Colon (tissue), 2 donors: ENCODE results near the gene ZNF324.
"Not testable (repeated sequence)": the region's sequence is repeated elsewhere in the genome, so short reads cannot be mapped to it uniquely, and the experiment has no call there.

Experiments
- FAIRE-seq: peaks from 2 replicates; lab custom pipeline; 2012; peaks lifted over from hg19 to GRCh38; lab: Jason Lieb, UNC
- donor health status: control.
- donor health status: control.

ZNF324 gene

DNA sequence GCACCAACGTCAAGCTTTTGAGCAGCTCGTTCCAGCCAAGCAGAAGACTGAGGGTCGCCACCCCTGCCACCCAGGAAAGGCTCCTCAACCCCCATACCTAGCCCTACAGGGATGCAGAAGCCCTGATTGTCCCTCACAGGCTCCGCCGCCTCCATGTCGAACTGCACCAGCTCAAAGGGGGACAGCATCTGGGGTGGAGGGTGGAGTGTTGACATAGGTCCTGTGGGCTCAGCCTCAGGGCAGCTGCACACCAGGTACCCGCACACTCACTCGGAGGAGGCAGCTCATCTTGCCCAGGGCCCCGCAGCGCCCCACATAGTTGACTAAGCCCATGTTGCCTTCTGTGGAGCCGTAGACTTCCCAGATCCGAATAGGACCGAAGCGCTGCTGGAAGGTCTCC is 33.4 kb downstream of the ZNF324 start:
- FAIRE-seq: no peak

DNA sequence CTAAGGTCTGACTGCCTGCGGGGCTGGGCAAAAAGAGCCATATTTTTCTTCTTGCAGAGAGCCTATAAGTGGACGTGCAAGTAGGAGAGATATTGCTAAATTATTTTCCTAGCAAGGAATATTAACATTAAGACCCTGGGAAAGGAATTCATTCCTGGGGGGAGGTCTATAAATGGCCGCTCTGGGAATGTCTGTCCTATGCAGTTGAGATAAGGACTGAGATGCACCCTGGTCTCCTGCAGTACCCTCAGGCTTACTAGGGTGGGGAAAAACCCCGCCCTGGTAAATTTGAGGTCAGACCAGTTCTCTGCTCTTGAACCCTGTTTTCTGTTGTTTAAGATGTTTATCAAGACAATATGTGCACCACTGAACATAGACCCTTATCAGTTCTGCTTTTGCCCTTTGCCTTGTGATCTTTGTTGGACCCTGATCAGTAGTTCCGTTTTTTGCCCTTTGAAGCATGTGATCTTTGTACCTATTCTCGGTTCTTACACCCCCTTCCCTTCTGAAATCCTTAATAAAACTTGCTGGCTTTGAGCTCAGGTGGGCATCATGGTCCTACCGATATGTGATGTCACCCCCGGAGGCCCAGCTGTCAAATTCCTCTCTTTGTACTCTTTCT is 40.8 kb downstream of the ZNF324 start:
- FAIRE-seq: not testable (repeated sequence)

DNA sequence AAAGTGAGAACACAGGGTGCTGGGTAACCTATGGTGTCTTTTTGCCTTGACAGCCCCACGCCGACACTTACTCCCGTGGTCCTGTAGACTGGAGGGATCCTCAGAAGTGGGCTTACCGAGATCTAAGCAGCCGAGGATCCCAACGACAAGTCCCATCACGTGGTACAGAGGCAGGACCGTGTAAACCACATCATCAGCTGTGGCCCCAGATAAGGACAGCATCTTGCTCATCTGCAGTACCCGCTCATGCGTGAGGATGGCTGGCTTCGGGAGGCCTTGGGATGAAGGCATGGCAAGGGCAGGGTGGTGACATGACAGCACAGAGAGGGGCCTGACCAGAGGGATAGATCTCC is 42.8 kb downstream of the ZNF324 start:
- FAIRE-seq: no peak

DNA sequence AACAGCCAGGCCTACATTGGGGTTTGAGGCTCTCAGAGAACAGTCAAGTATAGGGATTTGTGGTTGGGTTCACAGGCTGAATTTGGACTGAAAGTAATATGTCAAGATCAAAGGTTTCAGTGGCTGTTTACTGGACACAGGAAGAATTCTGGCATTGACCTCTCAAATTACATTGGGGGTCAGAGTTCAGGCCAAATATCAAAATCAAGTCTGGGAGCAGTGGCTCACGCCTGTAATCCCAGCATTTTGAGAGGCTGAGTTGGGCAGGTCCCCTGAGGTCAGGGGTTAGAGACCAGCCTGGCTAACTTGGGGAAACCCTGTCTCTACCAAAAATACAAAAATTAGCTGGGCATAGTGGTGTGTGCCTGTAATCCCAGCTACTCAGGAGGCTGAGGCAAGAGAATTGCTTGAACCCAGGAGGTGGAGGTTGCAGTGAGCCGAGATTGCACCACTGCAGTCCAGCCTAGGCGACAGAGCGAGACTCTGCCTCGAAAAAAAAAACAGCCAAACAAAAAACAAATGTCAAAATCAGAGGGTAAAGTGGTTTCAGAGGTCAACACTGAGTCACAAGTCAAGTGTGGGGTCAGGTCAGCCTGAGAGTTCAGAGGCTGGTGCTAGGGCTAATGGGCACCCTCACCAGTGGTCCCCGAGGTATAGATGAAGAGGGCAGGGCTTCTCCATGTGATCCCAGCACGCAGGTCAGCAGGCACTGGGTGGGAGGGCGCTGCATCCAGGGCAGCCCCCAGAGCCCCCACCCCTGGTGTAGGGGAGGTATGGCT is 43.4 kb downstream of the ZNF324 start:
- no peak for FAIRE-seq

DNA sequence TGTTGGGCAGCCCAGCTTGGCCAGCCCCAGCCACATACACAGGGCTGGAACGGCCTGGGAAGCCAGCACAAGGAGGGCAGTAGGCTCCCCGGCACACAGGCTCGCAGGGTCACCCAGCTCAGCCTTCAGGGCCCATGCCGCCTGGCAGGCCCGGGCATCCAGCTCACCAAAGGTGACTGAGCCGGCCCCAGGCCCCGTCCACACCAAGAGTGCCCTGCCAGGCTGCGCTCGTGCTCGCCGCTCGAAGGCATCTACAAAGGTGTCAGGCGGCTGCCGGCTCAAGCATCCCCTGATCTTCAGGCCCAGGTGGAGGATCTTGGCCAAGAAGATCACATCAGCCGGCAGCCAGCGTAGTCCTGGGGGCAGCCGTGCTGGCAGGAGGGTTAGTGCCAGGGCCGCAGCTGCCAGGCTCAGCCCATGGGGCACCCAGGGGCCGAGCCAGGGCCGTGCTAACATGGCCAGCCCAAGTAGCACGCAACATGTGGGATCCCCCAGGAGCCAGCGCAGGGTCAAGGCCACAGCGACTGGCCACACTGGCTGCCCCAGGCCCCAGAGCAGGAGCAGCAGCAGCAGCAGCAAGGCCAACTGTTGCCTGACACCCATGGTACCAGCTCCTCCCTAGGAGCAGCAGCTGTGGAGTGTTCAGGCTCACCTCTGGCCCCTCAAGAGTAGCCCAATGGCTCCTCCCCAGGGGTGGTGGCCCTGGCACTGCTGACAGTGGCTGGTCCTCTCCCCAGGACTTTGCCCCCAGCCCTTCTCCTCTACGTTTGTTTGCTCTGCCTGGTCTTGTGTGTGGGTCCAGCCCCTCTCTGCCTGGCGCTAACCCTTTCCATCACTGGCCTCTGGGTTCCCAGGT is 44.7 kb downstream of the ZNF324 start, which contains the start of gene SLC27A5:
Gene SLC27A5, minus strand, starts transcription at position 640 of the 856 bp plus-strand sequence. Its CDS starts 37 bp downstream, at position 603.
- no peak for FAIRE-seq

DNA sequence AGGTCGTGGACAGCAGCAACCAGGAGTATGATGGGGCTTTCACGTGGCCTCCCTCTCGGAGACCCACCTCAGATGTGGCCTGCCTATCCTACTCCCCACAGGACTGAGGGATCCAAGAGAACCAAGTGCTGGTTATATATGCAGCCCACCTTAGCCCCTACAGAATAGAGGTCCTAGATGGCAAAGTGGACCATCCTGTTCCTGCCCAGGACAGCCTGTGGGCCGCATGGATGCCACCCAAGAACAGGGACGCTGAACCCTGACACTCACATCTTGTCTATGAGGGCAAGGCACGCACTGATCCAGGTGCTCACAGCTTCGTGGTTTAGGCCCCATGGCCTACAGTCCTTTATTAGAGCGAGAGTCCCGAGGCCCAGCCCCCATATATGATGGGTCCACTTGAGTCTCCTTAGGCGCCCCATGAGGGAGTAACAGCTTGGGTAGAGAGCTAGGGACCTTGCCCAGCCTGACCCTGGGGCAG is 46.4 kb downstream of the ZNF324 start:
- FAIRE-seq: no peak

DNA sequence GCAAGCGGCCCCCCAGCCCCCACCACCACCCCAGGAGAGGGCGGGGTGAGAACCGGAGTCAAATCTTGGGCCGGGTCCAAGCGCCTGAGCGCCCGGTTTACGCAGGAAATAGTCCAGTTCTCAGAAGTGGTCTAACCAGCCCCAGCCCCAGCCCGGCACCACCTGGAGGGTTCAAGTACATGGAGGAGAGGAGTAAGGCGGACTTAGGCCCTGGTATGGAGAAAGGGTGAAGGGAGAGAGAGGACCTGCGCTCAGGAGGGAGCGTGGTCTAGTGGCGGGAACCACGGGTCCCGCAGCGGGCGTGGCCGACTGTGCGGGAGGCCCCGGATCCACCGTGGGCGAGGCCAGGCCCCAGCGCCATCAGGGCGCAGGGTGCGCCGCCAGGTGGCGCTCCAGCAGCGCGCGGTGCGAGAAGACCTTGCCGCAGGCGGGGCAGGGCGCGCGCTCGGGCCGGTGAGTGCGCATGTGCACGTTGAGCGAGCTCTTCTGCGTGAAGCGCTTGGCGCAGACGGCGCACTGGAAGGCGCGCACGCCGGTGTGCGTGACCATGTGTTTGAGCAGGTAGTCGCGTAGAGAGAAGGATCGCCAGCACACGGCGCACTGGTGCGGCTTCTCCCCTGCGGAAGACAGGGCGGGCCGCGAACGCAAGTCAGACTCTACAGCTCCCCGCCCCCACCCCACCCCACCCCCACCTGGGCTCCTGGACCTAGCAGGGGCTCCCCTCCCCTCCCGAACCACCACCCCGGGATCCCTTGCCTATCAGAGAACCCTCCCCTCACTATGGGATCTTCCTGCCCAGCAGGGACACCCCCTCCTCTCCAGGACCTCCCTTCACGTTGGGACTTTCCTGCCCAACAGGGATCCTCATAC is 47.0 kb downstream of the ZNF324 start:
- no peak for FAIRE-seq

DNA sequence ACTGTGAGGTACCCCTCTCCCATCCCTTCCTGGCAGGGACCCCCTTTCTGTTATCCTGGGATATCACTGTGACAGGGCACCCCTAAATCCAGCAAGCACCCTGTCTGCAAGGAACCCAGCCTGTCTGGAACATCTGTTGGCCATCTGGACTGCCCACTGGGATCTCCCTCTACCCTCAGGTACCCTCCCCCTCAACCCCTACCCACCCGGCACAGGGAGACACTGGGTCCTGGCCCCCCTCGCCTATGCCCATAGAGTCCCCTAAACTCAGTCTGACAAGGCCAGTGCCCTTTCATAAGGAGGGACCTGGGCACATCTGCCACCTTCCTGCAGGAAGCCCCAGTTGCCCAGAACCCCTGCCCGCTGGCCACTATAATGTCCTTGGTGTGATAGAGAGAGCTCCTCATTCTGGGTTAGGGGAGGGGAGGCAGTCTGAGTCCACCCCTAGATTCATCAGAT is 47.7 kb downstream of the ZNF324 start:
- no peak for FAIRE-seq

DNA sequence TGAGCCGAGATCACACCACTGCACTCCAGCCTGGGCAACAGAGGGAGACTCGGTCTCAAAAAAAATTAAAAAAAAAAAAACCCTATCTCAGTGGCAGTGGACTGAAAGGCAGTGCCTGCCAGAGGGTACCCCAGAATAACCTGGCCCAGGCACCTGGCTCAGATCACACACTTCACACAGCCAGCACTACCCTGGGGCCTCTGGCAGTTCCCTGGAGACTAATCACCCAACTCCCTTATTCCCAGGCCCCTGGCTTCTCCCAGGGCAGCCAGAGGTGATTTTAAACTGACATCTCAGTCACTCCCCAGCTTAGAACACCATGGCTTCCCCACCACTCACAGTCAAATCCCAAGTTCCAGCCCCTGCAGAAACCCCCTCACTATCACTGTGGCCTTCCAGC is 48.4 kb downstream of the ZNF324 start:
- no peak for FAIRE-seq

DNA sequence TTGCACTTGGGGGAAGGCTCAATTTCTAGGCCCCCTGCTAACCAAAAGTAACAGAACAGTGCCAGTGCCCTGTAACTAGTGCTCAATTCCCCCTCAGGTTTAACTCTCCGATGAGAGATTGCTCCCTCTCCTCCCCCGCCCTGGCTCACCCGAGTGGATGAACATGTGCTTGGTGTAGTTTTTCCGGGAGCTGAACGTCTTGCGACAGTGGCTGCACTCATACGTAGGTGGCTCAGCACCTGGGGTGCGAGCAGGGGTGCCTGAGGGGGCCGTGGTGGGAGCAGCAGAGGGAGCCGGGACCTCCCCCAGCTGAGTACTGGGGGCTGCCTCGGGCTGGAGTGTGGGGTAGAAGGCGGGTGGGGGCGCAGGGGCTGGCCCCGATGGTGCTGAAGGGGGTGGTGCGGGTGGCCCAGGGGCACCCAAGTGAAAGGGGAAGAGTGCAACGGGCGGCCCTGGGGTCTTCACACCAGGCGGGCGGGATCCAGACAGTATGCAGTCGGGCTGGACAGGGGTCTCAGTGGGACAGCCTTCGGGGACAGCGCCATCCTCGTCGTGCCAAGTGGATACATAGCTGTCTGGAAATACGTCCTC is 49.5 kb downstream of the ZNF324 start:
- no peak for FAIRE-seq

DNA sequence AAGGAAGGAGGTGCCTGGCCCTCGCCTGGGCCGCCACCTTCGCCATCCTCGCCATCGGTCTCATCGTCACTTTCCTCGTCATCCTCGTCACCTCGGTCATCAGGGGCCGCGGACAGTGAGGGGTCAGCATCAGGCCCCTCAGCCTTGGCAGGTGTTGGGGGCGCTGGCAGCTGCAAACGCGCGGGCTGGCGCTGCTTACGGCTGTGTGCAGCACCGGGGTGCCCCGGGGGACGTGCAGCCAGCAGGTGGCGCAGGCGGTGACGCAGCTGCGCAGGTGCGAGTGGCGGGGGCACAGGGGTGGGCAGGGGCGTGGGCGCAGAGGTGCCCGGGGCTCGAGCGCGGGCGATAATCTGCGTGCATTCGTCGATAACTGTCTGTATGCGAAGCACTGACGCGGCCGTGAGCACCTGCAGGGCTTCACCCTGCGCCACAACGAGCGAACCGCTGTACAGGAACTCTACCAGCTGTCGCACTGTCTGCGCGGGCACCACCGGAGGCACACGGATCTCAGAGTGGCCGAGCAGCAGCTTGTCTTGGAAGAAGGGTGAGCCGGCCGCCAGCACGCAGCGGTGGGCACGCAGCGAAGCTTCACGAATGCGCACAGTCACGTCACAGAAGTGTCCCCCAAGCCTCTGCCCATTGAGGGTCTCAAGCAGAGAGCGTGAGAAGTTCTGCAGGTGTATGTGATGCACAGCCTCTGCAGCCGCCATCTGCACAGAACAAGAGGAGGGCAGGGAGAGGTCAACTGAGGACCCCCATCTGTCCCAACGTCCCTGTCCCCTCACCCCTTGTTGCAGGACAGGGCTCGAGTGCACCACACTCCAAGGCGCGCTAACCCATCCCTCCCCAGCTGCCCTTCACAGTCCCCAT is 50.3 kb downstream of the ZNF324 start:
- FAIRE-seq: no peak

DNA sequence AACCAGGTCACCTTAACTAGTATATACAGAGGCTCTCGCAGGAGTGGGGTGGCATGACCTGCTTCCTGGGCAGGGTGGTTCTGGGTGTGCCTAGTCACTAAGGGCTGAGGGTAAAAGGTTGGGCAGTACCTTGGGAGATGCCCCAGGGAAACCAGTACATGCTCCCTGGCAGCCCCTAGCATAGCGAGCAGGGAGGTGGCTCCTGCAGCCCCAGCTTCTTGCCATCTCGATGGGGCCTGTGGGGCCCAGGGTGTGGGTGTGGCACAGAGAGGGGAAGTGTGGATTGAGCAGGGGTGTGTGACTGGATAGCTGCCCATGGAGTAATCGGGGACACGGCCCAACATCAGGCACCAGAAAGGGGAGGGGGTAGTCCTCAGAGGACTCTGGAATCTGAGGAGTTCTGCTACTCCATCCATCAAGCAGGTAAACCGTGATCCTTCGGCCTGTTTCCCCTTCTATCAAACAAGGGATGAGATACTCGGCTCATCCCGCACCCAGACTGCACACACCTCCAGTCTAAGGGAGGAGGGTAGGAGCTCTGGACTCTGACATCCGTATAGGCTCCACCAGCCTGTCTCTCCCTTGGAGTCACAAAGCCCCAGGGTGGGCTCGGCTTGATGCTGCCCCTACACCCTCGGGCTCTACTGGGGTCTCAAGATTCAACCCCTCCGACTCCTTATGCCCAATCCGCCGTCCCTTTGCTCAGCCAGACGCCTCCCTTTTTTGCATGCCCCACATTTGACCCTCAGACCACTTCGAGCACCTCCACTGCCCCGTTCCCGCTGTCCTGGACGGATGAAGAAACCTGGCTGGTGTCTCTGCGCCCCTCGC is 51.6 kb downstream of the ZNF324 start:
- no peak for FAIRE-seq

DNA sequence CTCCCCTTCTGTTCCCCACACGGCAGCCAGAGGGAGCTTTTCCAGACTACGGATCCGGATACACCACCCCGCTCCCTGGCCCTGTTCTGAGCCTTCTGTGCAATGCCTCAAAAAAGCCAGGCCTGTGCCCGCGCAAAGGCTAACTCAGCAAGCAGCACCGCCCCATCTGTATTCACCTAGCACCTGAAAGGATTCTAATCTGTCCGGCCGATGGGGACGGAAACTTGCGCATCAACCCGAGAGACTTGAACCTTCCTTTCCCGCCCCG is 52.1 kb downstream of the ZNF324 start:
- no peak for FAIRE-seq

DNA sequence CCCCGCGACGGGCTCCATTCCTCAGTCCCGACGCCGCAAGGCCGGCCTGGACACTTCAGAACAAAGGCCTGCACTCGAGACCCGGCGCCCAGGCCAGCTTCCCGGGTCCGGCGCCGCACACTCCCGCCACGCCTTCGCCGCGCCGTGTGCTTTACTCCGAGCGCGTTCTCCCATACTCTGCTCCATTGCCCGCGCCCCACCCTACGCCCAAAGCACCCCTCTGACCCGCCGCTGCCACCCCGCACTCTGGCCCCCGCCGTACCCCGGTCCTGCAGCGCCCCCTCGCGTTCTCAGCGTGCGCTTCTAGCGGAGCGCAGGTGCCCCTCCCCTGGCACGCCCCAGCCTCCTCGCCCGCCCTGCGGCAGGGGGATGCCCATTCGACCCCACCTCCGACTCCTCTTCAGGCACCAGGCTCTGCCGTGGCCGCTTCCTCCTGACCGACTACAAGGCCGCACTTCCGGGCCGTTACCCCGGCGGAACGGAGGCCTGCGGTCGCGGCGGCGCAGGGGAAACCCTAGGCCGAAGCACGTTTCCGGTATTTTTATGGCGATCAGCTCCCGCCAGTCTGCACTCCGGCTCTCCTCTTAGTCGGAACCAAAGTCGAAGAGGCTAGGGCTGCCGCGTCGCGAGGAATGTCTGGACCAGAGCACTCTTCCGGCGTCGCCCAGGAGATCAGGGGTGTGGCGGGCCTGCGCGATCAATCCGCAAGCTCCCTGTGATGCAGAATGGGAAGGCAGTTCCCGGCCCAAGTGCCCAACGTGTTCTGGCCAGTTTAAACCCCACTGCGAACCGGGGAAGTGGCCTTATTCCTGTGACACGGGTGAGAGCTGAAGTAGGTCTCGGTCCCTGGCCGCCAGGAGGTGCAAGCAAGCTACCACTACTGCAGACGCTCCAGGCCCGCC is 52.7 kb downstream of the ZNF324 start, which contains the start of gene ZBTB45:
Gene ZBTB45, minus strand, starts transcription at position 456 of the 902 bp plus-strand sequence. CDS start 2,137 bp downstream, outside the sequence.
- no peak for FAIRE-seq

DNA sequence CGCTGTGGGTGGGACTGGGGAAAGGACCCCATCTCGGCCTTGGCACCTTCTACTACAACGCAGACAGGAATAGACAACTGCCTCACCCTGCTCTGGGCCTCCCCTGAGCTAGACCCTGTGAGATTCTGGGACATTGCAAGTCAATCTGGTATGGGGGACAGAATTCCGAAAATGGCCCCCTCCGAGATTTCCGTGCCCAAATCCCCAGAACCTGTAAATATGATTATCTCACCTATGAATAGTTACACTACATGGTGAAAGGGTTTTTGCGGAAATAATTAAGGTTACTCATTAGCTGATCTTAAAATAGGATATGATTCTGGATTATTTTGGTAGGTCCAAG is 53.3 kb downstream of the ZNF324 start:
- no peak for FAIRE-seq

DNA sequence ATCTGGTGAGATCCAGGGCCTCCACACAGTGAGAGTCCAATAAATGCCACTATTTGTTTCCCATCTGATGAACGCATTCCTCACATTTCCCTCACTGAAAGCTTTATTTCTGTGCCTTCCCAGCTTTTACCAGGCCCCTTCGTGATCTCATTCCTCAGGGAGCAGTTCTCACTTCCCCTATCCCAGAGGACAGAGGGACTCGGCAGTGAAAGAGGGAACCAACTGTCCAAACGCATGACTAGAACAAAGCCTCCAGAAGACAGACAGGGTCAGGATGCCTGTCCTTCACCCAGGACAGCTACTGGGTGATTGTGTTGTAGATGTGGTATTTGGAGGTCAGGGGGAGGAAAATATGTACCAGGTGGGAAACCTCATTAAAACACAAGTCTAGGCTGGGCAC is 54.8 kb downstream of the ZNF324 start:
- no peak for FAIRE-seq

DNA sequence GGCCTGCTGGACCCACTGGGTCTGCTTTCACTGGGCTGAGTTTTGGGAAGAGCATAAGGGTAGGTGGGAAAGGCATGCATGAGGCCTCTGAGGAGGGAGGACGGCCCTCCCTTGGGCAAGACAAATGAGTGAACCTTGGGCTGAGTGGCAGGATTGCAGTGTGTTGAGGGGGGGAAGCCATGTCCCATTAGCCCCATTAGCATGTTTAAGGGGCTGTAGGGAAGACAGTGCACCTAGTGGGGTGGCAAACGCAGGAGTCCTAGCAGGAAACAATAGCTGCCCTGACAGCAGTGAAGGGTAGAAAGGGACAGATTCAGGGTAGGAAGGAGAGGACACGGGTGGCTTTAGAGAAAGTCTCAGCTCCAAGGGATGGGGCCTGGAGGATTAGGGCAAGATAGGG is 55.8 kb downstream of the ZNF324 start:
- FAIRE-seq: no peak
